Measurements from ENCODE around the gene FGFR3.

FGFR3 gene

GRCh38 chr4:1780435-1780834 lies 12.7 kb upstream of the FGFR3 start:
- Histone ChIP-seq H3K27me3 (no peaks in the 10 kb centered on the region), H3K9me3 (no peaks in the 10 kb centered on the region), H3K4me3 (ENCODE audit: low read depth, low read length) (no peak overlapping the region), H3K4me1 (peaks cover 8% of the 10 kb centered on the region; the same call in 1 of the 2 replicates), H3K36me3 (no peaks in the 10 kb centered on the region)
- no peak for DNase-seq
- TF ChIP-seq CTCF (IDR thresholded peaks at IDR 0.05; ENCODE audit: low read depth, low read length), result no peak

DNA sequence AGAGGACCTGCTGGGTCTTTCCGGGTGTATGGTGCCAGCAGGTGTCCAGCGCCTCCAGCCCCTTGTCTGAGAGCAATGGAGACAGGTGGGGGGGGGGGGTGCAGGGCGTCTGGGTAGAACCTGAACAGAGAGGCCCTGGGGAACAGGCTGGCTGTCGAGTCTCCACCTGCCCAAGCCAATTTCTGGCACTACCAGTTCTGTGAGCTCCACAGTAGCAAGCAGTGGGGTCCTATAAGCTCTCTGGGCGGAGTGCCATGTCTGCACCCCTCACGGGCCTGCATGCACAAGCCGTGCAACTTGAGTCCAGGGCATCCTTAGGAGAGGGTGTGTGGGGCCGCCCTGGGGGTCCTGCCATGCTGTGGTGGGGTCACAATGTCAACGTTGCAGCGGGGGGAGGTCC lies 10.1 kb upstream of the FGFR3 start:
- TF ChIP-seq CTCF (IDR thresholded peaks at IDR 0.05; ENCODE audit: low read depth, low read length), result no peak
- Histone ChIP-seq H3K4me1 (no peaks in the 10 kb centered on the region), H3K36me3 (no peaks in the 10 kb centered on the region), H3K27me3 (no peaks in the 10 kb centered on the region), H3K4me3 (ENCODE audit: low read depth, low read length) (no peak overlapping the region), H3K9me3 (no peaks in the 10 kb centered on the region)
- DNase-seq, result no peak

DNA sequence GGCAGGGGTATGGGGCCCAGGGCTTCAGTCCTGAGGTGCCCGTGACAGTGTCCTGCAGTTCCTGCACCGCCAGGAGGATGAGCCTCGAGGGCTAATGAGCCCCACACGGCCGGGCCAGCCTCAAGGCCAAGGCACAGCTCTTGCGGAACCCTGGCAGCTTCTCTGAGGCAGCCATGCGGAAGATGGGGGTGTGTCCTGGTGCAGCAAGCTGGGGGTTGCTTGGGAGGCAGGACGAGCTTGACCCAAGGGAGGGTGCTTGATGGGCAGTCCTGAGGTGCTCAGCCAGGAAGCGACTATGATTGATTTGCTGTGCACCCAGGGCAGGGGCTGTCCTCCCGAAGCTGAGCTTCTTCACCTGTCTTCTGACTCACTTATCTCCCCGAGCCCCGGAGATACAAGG lies 9.1 kb upstream of the FGFR3 start:
- Histone ChIP-seq H3K4me1 (no peaks in the 10 kb centered on the region), H3K4me3 (ENCODE audit: low read depth, low read length) (no peak overlapping the region), H3K27me3 (no peaks in the 10 kb centered on the region), H3K9me3 (no peaks in the 10 kb centered on the region), H3K36me3 (no peaks in the 10 kb centered on the region)
- DNase-seq, result no peak
- no peak for TF ChIP-seq CTCF (IDR thresholded peaks at IDR 0.05; ENCODE audit: low read depth, low read length)

DNA sequence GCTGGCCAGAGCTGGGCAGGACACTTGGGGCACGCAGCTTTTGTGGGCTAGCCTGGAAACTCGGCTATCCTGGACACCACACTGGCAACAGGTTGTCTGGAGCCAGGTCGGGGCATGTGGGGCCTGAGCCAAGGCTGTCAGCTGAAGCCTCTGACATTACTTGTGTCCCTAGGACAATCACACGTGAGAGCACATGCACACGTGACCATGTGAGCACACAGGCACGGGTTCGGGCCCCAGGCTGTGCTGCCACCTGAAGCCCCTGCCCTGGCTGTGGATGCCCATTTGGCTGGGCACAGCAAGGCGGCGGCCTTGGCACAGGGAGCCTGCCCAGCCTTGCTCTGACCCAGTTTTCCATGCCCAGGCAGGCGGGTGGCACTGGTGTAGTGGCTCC lies 8.7 kb upstream of the FGFR3 start:
- no peaks in the 10 kb centered on the region for H3K27me3 ChIP-seq
- DNase-seq, result no peak
- no peak overlapping the region for H3K4me3 ChIP-seq (ENCODE audit: low read depth, low read length)
- no peaks in the 10 kb centered on the region for H3K36me3 ChIP-seq
- H3K4me1 ChIP-seq, result no peaks in the 10 kb centered on the region
- H3K9me3 ChIP-seq, result no peaks in the 10 kb centered on the region
- no peak for TF ChIP-seq CTCF (IDR thresholded peaks at IDR 0.05; ENCODE audit: low read depth, low read length)

- Histone ChIP-seq H3K9me3 (no peaks in the 10 kb centered on the region), H3K4me1 (no peaks in the 10 kb centered on the region), H3K36me3 (no peaks in the 10 kb centered on the region), H3K27me3 (no peaks in the 10 kb centered on the region), H3K4me3 (ENCODE audit: low read depth, low read length) (no peak overlapping the region)
- TF ChIP-seq CTCF (IDR thresholded peaks at IDR 0.05; ENCODE audit: low read depth, low read length), result no peak
- no peak for DNase-seq
Measured at GRCh38 chr4:1784789-1785591, 8.1 kb upstream of the FGFR3 start.

DNA sequence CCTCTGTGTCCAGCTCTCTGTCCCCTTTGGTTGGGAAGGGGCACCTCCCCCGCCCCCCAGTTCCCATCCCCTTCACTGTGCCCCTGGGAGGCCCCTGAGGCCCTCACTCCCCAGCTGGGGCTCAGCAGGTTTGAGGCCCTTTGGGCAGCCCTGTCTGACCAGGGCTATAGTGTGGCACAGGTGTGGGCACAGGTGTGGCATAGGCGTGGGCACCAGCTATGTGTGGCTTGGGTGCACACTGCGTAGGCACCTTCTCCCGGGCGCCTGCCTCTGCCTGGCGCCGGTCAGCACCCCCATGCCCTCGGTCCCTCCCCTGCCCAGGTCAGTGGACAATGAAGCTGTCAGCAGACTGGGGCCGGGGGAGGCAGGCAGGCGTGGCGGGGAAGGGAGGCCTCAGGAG lies 7.5 kb upstream of the FGFR3 start:
- no peak for TF ChIP-seq CTCF (IDR thresholded peaks at IDR 0.05; ENCODE audit: low read depth, low read length)
- H3K4me1 ChIP-seq, result no peaks in the 10 kb centered on the region

More for the DNA sequence above, 7.5 kb upstream of the FGFR3 start:
- no peak overlapping the region for H3K4me3 ChIP-seq (ENCODE audit: low read depth, low read length)
- no peaks in the 10 kb centered on the region for H3K36me3 ChIP-seq
- no peak for DNase-seq
- no peaks in the 10 kb centered on the region for H3K27me3 ChIP-seq
- H3K9me3 ChIP-seq, result no peaks in the 10 kb centered on the region
